C4-2B (cell line): ENCODE measurements around the gene NCOA6.

Experiments used
- CTCF ChIP-seq: fragments of 450-650 bp; conservative IDR thresholded peaks from 2 replicates; pipeline ENCODE4 v1.5.1; 2017; ENCODE audit warnings: mild to moderate bottlenecking
- ZFX ChIP-seq: fragments of 450-650 bp; IDR thresholded peaks from 2 replicates; pipeline ENCODE4 v1.6.1; 2017

- no peak for TF ChIP-seq CTCF
- TF ChIP-seq ZFX, result no peak
Observed at GRCh38 chr20:34831936-34832335, 6.5 kb upstream of the NCOA6 start.
